ENCODE data around the gene PCSK1N. TPM values are rescaled to one million over a fixed set of nuclear protein-coding genes. Genes with fewer than 3 reads are reported as not detected.

Gene PCSK1N
- total RNA-seq, 2 experiments from 2014 or later = not detected

DNA sequence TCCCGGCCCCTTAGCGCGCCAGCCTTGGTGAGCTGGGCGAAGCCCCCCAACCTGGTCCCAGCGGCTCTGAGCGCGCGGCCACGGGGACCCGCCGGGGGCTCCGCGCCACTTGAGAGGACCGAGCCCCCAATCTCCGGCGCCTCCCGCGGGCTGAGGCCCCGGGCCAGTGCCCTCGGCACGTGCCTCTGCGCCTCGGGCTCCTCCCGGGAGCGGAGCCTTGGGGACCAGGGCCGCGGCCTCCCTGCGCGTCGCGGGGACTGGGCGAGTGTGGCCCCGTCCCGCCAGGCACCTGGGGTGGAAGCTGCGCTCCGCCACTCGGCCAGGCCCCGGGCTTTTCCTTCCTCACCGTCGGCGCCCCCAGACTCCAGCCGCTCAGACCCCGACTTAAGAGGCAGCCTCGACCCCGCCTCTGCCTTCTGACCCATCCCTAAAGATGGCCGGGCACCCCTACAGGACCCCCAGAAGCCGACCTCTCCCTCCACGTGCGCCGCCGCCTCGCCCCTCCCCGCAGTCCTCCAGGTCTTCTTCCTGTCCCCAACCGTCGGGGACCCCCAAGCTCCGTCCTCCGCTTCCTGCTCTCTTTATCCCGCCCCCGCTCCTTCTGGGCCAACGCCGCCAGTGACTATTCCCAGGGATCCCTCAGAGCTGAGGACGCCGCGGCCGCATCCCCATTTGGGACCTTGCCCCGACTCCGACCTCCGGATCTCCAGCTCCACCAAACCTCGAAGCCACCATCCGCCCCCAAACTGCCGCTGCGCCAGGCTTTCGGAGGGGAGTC lies 8.3 kb downstream of the PCSK1N start:
- no peaks in the 10 kb centered on the region for H3K9me2 ChIP-seq (ENCODE audit: insufficient read depth, low read length)
- no peaks in the 10 kb centered on the region for H3K9me3 ChIP-seq (ENCODE audit: low read length)
- DNase-seq (ENCODE audit: low spot score) = no peak
- intact Hi-C loops (cut with micrococcal nuclease; ENCODE audit: unreplicated experiment) = no loop called here
- ChIA-PET POLR2A (no interaction called here), CTCF (ENCODE audit: unreplicated experiment) (no interaction called here)
- H3K79me2 ChIP-seq (ENCODE audit: insufficient read depth, low read depth, low read length) = no peaks in the 10 kb centered on the region
- no peak overlapping the region for H3K4me2 ChIP-seq (ENCODE audit: low read length)
- TF ChIP-seq, protein P1, sequence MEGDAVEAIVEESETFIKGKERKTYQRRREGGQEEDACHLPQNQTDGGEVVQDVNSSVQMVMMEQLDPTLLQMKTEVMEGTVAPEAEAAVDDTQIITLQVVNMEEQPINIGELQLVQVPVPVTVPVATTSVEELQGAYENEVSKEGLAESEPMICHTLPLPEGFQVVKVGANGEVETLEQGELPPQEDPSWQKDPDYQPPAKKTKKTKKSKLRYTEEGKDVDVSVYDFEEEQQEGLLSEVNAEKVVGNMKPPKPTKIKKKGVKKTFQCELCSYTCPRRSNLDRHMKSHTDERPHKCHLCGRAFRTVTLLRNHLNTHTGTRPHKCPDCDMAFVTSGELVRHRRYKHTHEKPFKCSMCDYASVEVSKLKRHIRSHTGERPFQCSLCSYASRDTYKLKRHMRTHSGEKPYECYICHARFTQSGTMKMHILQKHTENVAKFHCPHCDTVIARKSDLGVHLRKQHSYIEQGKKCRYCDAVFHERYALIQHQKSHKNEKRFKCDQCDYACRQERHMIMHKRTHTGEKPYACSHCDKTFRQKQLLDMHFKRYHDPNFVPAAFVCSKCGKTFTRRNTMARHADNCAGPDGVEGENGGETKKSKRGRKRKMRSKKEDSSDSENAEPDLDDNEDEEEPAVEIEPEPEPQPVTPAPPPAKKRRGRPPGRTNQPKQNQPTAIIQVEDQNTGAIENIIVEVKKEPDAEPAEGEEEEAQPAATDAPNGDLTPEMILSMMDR (conservative IDR thresholded peaks at IDR 0.05; ENCODE audit: low read length) = no peak
- no peak for TF ChIP-seq EZH2phosphoT487 (IDR thresholded peaks at IDR 0.05; ENCODE audit: borderline replicate concordance, low read depth, low read length)
- peaks cover 2% of the 10 kb centered on the region; the same call in 1 of the 2 replicates for H3K36me3 ChIP-seq (ENCODE audit: insufficient read depth, low read length)
- H3K27ac ChIP-seq (ENCODE audit: low read depth, low read length, poor library complexity, severe bottlenecking) = no peak overlapping the region
- no peak overlapping the region for H3K4me3 ChIP-seq (ENCODE audit: low read depth, low read length, poor library complexity, severe bottlenecking)
- no TSS peak for BruUV-seq (replicated peaks)
- H2AFZ ChIP-seq (ENCODE audit: low read length) = no peak overlapping the region
- no peaks in the 10 kb centered on the region for H3K4me1 ChIP-seq (ENCODE audit: insufficient read depth, low read length, poor library complexity, severe bottlenecking)
- no peaks in the 10 kb centered on the region for H4K20me1 ChIP-seq (ENCODE audit: insufficient read depth, low read length)

DNA sequence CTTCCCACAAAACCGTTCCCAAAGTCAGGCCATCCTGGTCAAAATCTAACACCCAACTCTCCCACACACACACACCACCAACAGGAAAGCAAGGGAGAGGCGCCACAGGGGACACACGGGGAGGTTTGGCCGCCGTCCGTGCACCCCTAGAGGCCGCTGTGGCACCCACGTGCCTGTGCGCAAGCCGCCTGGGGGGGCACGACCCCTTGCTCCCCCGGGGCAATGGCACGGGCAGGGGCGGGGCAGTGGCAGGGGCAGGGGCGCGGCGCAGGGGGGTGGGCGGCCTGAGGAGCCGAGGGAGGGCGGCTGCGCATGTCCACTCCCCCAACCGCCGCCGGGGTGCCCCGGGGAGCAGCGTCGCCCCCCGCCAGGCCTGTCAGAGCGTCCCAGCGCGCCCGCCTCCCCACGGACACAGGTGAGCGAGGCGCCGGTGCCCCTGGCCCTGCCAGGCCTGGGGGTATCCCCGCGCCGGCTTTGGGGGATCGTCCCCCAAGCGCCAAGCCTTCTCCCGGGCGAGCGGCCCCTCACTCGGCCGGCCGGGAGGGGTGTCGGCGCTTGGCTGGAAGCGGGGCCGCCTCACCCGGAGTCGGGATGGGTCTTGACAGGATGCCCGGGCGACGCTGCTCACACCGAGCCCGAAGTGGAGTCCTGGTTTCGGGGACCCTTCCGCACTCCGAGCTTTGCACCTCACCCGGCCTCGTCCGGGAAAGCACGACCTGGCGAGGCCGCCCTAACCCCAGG lies 9.1 kb downstream of the PCSK1N start, which contains the start of gene ERAS:
Gene ERAS (plus strand): TSS at position 379 of the 741 bp plus-strand sequence. CDS start 2,611 bp downstream, outside the sequence.
- intact Hi-C loops (cut with micrococcal nuclease; ENCODE audit: unreplicated experiment) = no loop called here
- ChIA-PET POLR2A (no interaction called here), CTCF (ENCODE audit: unreplicated experiment) (no interaction called here)
- Histone ChIP-seq H3K27ac (ENCODE audit: low read depth, low read length, poor library complexity, severe bottlenecking) (no peak within 1 kb of the TSS), H3K36me3 (ENCODE audit: insufficient read depth, low read length) (peaks cover 2% of the 10 kb centered on the region; the same call in 1 of the 2 replicates), H3K4me1 (ENCODE audit: insufficient read depth, low read length, poor library complexity, severe bottlenecking) (no peaks in the 10 kb centered on the region), H2AFZ (ENCODE audit: low read length) (no peak within 1 kb of the TSS), H3K79me2 (ENCODE audit: insufficient read depth, low read depth, low read length) (no peaks in the 10 kb centered on the region), H3K4me2 (ENCODE audit: low read length) (no peak within 1 kb of the TSS), H4K20me1 (ENCODE audit: insufficient read depth, low read length) (no peaks in the 10 kb centered on the region), H3K9me3 (ENCODE audit: low read length) (no peaks in the 10 kb centered on the region), H3K4me3 (ENCODE audit: low read depth, low read length, poor library complexity, severe bottlenecking) (no peak within 1 kb of the TSS), H3K9me2 (ENCODE audit: insufficient read depth, low read length) (no peaks in the 10 kb centered on the region)
- no peak for DNase-seq (ENCODE audit: low spot score)
- BruUV-seq (replicated peaks) = no TSS peak
- TF ChIP-seq EZH2phosphoT487 (IDR thresholded peaks at IDR 0.05; ENCODE audit: borderline replicate concordance, low read depth, low read length) = no peak
- TF ChIP-seq, protein P1 (conservative IDR thresholded peaks at IDR 0.05; ENCODE audit: low read length) = no peak
